RCC 7860 (cell line): ENCODE measurements around the gene SH3RF3.

ENCODE experiments used
- DNase-seq: peaks from one replicate; pipeline ENCODE4 v3.0.0-alpha.2; 2015; ENCODE audit warnings: low spot score
- FAIRE-seq: peaks from 2 replicates; lab custom pipeline; 2012; peaks lifted over from hg19 to GRCh38; lab: Jason Lieb, UNC

The SH3RF3 gene

DNA sequence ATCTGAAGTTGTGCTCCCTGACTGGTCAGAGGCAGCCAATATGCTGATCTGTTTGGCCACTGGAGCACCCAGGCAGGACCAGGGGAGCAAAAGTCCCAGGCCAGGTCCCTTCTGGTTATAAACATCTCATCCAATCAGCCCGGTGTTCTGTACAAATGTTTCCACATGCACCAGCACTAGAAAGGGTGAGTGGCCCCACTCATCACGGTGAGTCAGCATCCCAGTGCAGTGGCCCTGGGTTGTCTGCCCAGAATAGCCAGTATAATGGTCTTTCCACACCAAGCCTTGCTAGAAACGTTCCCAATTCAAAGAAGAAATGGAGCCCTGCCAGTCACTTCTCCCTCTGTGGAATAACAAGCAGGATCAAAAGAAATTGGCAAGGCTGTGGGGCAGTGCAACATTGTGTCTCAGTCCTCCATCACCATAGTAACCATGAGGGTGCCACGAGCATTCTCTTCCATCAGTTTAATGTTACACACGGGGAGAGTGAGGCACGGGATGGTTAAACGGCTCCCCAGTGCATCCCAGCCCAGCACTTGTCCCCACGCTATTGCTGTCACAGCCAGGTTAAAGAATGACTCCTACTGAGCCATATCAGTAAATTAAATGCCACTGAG lies 309.9 kb downstream of the SH3RF3 start:
- no peak for FAIRE-seq

DNA sequence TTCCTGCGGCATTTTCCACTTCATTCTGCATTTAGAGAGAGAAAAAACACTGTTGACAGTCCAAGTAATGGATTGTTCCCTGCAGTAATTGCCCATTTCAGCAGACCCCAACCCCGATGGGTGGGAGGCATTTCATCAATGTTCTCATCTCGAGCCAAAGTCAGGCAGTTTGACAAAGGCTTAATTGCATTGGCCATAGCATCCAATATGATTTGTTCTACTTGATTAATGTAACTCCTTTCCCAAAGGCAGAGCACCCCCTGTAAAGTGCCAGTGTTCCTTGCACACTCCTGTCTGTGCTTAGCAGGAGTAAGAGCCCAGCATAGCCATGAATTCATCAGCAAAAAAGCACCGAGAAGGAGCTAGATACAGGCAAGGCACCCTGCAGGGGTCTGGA lies 310.4 kb downstream of the SH3RF3 start:
- FAIRE-seq (no peak), DNase-seq (no peak)

More for the DNA sequence above, 309.9 kb downstream of the SH3RF3 start:
- DNase-seq: peak; percentile 30

DNA sequence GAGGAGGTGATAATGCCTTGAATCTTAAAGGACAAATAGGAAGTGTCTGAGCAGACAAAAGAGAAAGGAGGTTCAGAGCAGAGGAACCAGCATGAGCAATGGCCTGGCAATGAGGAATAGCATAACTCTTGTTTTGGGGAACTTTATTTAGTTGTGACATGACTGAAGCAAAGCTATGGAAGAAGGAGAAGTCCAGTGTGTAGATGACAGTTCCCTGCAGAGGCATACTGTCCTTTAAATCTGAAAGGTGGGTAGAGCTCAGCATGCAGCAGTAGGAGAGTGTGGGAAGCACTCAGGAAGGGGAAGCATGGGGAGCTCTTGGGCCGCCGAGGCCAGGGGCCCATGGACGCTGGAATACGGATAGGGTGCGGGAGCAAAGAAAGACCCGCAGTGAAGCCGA lies 311.0 kb downstream of the SH3RF3 start:
- FAIRE-seq (no peak), DNase-seq (no peak)

DNA sequence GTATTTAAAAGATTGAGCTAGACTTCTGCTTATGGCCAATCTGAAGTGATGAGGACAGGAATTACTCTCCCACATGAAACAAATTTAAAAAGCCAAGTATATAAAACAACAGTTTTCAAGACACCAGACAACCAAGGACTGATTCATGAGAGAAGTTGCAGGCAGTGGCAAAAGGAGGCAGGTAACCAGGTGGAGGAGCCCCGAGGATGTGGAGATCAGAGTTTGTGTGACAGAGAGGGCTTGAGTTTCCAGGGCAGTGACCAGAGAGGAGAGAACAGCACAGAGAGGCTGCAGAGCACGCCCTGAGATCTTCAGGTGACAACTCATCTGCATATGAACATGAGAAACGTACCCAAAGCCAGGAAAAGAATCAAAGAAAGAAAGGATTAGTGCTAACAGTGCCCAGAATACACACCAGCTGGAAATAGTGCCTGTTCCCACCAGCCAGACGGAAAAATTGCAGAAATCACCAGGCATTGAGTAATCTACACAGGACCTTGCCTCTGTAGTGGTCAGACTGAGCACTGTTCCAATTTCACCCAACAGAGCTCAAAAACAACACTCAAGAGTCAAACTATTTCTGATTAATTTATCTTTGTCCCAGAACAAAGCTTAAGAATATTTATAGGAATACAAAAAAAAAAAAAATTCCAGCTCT lies 311.6 kb downstream of the SH3RF3 start:
- FAIRE-seq (no peak), DNase-seq (no peak)

DNA sequence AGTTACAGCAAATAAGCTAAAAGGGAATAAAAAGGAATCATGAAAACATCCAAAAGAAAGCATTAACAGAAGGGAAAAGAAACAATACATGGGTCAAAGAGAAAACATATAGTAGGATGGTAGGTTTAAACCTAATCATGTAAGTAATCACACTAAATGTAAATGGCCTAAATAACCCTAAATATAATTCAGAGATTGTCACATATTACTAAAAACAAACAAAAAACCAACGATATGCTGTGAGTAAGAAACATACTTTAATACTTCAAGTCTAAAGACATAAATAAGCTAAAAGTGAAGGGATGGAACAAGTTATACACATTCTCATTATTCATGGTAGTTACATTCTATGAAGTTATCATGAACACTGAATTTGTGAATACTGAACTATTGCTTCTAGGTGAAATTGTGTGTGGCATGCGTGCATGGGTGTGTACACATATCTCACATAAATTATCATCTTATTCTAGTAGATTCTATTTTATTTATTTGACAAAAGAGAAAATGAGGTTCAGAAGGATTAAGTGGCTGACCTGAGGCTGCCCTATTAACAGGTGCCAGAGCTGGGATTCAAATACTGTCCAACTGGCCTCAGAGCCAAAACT lies 313.8 kb downstream of the SH3RF3 start:
- DNase-seq (no peak), FAIRE-seq (no peak)

DNA sequence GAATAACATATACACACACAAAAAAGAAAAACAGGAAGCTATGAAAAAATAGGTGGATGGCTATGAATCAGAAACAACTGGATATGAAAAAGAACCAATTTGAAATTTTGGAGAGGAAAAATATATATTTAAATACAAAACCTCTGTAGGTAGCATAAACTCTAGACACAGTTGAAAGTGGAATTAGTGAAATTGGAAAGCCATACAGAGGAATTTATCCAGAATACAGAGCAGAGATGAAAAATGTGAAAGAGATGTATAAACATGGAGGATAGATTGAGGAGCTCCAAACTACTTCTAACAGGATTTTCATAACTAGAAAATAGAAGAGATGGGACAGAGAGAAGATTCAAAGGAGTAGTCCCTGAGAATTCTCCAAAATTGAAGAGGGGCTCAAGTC lies 315.9 kb downstream of the SH3RF3 start:
- FAIRE-seq: no peak
- no peak for DNase-seq

DNA sequence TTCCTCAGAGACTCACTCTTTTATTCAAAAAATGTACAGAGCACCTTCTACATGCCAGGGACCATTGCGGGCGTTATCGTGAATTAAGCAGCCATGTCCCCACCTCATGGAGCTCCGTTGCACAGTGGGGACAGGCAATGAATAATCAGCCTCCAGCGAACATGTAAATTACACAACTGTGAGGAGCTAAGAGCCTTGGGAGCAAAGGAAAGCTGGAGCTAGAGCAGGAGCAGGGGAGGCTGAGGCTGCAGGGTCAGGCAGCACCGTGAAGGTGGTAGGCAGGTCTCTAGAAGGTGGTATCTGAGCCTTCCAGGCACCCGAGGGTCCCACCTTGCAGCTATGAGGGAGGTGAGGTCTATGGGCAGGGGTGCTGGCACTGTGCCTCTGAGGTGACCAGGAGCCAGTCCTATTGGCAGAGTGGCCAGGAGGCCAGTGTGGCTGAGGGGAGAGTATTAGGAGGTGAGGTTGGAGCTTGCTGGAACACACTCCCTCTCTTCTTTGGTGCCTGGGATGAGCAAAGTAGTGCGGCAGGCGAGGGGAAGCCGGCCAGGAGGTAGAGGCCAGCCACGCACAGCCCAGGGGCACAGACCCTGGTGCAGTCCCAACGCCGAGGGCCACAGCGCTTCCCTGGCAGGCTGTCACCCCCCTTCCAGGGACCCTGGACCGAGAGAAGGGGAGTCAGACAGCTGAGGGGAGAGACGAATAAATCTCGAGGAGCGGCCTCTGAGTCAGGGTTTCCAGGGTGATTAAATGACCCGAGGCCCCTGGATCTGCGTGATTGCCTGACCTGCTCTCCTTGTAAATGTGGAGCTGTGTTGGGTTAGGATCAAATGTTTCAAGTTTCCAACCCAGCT lies 317.5 kb downstream of the SH3RF3 start:
- FAIRE-seq: no peak
- DNase-seq: no peak

DNA sequence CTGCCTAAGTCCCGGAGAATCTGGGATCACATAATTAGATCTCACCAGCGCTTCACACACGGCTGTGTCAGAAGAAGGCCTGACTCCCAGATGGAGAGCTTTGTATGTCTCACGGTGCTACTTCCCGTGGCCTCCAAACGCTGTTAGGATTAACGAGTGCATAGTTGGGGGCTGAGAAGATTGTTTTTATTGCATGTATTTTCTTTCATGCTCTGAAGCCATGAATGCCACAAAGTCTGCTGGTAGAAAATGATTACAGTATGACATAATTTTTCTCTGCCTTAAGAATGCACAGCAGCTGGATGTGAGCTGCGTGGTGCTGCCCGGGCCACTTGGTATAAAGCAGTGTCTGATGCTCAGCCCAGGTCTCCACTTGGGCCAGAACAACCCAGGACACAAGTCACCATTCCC lies 318.3 kb downstream of the SH3RF3 start:
- peak; percentile 77 for DNase-seq
- FAIRE-seq: no peak

DNA sequence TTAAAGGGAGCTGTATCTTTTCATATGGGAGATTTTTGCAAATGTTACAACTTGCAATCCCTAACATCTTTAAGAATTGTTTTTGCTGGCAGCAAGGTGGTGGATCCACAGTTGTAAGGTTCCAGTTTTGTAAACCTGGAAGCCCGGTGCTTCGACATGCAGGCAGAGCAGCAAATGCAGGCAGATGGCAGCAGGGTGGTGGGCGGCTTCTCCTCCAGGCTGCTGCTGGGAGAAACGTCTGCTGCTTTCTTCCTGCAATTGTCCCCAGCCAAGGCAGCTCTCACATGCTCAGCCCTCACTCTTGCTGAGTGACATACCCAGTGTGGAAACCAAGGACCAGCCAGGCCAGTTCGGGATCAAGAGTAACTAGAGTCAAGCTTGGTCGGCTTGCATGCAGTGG lies 318.8 kb downstream of the SH3RF3 start:
- FAIRE-seq (no peak), DNase-seq (no peak)

DNA sequence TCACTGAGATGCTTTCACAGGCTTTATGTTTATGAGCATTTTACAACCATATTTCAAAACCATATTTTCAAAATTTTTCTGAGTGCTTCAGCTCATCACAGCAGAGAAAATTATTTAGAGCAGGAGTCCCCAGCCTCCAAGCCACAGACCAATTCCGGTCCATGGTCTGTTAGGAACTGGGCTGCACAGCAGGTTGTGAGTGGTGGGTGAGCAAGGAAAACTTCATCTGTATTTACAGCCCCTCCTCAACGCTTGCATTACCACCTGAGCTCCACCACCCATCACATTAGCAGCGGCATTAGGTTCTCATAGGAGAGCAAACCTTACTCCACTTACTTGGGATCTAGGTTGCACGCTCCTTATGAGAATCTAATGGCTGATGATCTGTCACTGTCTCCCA lies 319.2 kb downstream of the SH3RF3 start:
- FAIRE-seq (no peak), DNase-seq (no peak)

DNA sequence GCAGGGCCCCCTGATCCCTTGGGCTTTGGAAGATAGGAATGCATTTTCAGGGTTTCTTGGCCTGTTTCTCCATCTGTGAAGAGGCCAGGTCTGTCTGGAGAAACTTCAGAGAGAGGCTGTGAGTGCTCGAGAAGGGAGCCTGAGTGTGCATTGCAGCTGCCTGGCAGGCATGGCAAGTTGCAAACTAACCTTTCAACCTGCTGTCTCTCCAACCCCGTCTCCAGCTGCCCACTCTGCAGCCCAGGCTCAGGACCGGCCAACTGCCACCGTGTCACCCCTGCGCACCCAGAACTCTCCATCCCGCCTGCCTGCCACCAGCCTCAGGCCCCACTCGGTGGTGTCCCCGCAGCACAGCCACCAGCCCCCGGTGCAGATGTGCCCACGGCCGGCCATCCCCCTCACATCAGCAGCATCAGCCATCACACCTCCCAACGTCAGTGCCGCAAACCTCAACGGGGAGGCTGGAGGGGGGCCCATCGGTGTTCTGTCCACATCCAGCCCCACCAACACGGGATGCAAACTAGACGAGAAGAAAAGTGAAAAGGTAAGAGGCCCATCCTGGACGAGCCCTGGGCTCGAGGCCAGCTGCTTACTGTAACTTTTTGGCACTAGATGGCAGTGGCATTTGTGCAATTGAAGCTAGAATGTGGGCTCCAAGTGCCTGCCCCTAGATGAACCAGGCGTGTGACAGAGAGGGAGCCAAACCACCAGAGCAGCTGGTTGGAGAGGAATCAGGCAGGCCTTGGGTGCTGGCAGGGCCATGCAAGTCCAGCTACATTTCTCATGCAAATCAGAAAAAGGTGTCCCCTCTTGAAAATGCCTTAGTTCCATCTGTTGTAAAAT lies 320.2 kb downstream of the SH3RF3 start:
- DNase-seq (peak; percentile 41), FAIRE-seq (no peak)

DNA sequence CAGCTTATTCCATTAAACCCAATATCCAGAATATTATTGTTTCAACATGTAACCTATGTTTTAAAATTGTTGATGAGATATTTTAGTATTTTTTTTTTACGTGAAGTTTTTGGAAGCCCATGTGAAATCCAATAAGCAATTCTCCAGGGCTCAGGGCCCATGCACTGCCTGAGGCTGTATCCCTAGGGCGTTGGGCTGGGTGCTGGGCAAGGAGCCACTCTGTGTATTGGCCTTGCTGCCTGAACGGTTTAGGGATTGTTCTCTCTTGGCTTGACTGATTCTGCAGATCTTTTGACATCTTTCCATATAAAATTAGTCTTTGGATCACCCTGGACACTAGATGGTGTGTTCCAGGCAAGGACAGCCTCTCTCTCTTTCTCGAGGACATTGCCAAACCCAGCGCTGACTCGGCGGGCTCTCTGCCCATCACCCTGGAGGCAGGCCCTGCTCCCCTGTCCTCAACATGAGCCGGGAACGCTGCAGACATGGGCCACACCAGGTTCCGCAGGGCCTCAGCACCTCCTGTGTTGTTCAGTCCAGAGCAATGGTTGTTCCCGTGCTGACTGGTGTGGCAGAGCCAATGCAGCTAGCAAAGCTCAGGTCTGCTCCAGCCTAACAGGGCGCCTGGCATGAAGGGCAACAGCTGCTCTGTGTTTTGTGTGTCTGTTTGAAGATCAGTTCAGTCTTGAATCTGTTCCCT lies 321.7 kb downstream of the SH3RF3 start:
- DNase-seq (no peak), FAIRE-seq (no peak)

DNA sequence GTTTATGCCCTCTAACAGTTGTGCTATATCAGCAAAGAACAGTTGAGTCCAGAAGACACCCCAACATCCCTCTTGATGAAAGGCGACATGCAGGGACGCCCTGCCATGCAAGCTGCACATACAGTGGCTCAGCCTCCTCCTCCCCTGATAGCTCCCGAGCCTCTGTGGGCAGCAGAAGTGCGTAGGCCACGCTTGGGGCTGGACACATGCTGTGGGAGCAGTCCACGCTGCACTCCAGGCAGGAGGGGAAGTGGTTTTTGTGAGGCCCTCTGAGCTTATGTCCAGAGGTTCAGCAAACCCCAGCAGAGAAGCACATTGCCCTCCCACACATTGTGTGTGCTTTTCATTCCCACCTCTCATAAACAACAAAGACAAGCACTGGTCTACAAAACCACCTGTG lies 322.7 kb downstream of the SH3RF3 start:
- no peak for DNase-seq
- no peak for FAIRE-seq

DNA sequence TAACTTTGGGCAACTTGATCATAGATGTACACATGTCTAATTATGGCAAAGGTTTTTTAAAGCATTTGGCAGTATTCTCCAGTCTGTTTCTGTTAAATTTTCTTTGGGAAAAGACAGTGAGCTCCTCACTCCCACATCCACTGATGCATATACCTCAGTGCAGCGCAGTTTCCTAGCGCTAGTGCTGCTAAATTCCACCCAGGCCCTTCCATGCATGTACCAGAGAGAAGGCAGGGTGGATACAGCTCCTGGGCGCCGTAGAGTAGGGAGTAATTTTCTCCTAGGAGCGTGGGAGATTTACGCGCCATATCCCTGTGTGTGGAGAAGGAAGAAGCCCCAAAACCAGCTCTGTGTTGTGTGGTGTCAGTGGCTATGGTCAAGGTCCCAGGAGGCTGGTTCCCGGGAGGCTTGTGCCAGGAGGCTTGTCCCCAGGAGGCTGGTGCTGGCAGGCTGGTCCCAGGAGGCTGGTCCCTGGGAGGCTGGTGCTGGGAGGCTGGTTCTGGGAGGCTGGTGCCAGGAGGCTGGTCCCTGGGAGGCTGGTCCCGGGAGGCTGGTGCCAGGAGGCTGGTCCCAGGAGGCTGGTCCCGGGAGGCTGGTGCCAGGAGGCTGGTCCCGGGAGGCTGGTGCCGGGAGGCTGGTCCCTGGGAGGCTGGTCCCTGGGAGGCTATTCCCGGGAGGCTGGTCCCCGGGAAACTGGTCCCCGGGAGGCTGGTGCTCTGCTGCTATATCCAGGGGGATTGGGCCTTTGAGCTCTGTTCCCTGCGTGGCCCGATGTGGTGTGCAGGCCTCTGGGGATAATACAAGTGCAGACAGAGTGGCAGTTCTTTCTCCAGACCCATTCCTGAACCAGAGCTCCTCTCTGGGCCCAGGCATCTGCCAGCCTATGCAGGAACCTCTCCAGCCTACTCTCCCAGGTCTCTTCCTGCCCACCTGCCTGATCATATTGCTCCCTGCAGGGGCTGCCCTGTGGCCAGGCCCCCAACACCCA lies 323.6 kb downstream of the SH3RF3 start:
- DNase-seq: no peak
- FAIRE-seq: no peak

DNA sequence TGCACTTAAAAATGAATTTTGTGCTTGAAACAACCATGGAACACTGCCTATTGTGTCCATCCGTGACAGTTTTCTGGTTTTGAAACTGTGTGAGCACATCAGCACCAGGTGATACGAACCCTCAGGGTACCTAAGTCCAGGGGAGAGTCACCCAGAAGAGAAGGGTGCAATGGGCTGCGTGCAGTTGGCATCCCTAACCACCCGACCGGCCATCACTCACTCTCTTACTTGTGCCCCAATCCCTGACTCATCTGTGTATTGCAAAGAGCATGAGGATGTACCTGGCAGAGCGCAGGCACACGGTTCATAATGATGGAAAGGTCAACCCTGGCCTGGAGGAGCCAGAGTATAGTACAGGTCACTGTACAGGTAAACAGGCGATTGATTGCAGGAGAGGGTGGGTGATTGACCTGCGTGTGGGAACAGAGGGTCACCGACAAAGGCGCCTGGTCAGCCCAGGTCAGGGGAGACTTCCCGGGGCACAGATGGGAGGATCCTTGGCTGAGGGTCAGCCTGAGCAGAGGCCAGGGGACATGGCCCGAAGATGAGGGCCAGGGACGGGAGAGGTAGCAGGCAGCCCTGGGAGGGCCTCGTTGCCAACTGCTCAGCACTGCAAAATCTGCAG lies 324.5 kb downstream of the SH3RF3 start:
- FAIRE-seq: no peak
- no peak for DNase-seq

DNA sequence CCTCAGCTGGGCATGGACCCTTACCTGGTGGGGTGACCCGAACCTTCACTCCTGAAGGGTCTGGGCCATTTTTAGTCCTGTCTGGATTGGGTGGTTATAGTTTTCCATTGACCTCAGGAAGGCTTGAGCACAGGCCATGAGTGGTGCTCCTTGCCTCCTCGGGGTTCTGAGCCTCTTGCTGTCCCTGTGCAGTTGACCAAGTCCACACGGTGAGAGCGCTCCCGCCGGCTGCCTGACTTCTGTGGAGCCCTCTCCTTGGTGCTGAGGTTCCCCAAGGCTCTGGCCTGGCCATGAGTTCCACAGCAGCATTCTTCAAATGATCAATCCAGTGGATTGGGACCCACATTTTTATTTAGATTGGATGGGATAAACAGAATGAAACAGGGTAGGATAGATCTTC lies 325.3 kb downstream of the SH3RF3 start:
- DNase-seq: no peak
- no peak for FAIRE-seq

DNA sequence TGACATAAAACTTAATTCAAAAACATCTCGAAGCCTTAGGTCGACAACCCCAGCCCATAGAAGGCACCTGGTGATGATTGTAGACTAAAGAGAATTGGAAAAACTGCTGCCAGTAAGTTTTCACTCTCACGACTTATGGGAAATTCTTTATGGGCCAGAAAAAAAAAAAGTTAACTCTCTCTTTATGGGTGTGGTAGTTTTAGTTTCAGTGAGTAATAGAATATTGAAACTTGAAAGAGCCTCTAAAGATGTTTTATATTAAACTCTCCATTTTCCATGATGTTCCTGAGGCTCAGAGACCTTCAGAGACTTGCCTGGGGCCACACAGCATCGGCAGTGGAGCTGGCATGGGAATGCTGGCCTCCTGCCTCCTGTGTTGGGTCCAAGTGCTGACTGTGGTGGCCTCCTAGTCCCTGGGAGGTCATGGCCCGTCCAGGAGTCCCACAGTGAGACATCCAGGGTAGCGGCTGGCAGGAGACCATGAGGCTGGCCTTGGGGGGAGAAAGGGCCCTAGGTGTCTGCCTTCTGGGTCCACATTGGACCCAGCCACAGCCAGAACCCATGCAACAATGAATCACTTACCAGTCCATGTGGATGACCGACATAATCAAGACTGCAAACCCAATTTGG lies 325.9 kb downstream of the SH3RF3 start:
- DNase-seq: no peak
- no peak for FAIRE-seq
